ENCODE measurements around the gene ARHGAP21.

ARHGAP21 gene

GRCh38 chr10:24722131-24722675 lies 1.5 kb downstream of the ARHGAP21 start:
- no peak for DNase-seq

DNA sequence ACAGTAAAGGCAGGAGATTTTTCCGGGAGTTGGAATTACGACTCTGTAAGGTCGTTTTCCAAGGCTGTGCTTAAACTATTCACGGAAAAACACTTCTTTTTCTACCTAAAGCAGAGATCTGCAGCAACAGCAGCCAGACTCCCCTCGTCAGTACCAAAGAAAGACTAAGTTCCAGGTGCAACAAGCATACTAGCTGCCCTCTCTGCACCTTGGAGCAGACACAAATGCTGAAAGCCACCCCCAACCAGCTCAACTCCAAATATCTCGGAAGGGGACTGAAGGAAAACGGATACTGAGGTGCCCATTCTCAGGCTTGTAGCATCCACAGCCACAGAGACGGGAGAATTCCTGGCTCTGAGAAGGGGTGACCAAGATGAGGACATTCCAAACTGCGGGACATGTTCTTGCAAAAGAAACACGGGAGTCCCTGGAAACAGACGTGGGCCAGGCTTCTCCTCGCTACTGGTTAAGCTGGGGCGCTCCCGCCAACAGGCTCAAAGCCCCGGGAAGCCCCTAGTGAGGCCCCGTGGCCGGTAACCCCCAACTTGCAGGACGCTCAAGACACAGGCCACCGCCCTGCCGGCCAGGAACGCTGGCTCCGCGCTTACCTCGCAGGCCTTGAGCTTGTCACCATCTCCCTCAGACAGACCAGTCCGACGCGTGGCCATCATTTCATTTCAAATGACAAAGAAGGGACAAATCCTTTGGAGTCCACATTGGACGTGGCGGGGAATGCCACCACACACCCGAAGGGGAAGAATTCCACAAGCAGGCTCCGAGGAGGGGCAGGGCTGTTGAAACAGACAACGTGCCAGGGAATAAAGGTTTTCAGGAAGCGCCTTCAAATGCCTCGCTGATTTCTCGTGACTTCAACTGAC lies 2.2 kb downstream of the ARHGAP21 start:
- DNase-seq = no peak

GRCh38 chr10:24720096-24720495 lies 3.6 kb downstream of the ARHGAP21 start:
- DNase-seq = no peak

- DNase-seq = no peak
Observed at GRCh38 chr10:24718031-24718855, 5.4 kb downstream of the ARHGAP21 start.

GRCh38 chr10:24716295-24716694 lies 7.4 kb downstream of the ARHGAP21 start:
- no peak for DNase-seq

- DNase-seq = no peak
Observed at GRCh38 chr10:24715246-24715769, 8.4 kb downstream of the ARHGAP21 start.

GRCh38 chr10:24713086-24713485 lies 10.6 kb downstream of the ARHGAP21 start:
- no peak for DNase-seq

GRCh38 chr10:24711465-24711864 lies 12.2 kb downstream of the ARHGAP21 start:
- DNase-seq = no peak

GRCh38 chr10:24708081-24708480 lies 15.6 kb downstream of the ARHGAP21 start:
- no peak for DNase-seq

DNA sequence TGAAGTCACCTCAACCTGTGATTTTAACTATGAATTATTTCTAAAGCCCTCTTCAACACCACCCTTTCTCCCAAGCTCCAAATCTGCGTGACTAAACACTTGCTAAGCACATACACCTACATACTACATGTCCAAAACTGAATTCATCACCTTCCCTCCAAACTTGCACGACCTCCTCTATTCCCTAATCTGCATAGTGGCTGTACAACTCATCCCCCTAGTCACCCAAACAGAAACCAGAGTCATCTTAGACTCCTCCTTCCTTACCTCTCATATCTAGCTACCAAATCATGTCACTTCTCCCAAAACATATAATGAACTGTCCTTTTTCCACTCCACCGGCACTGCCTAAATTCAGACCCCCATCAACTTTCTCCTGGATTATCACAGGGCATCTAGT lies 16.2 kb downstream of the ARHGAP21 start:
- no peak for DNase-seq

- DNase-seq = no peak
Observed at GRCh38 chr10:24706479-24707118, 17.1 kb downstream of the ARHGAP21 start.

DNA sequence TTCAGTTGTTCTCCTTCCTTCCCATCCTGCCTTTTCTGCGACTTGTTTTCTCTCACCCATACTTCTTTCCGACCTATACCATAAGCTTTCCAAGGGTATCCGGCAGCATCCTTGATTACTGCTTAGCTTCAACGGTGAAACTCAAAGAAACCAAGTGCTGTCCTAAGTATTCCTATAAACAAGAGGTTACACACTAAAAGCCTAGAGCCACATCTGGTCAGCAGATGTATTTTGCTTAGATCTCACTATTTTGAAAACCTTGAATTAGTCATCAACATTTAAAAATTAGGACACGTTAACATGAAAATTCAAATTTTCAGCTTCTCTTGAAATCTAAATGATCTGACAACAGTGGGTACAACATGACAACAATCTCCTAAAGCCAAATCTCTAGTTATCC lies 20.0 kb downstream of the ARHGAP21 start:
- no peak for DNase-seq

DNA sequence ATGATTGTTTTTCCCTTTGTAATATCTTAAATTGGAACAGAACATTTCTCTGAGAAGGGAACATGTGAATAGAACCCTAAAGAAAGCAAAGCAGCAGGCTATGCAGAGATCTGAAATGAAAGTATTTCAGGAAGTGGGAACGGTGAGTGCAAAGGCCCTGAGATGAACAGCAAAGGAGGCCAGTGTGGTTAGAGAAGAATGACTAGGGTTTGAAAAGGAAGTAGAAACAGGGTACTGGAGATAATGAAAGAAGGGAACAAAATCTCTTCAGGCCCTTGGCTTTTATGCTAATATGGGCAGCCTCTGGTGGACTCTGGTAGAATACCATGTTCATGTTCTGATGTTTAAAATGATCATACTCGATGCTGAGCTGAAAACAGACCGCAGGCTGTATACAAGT lies 22.2 kb downstream of the ARHGAP21 start:
- no peak for DNase-seq

DNA sequence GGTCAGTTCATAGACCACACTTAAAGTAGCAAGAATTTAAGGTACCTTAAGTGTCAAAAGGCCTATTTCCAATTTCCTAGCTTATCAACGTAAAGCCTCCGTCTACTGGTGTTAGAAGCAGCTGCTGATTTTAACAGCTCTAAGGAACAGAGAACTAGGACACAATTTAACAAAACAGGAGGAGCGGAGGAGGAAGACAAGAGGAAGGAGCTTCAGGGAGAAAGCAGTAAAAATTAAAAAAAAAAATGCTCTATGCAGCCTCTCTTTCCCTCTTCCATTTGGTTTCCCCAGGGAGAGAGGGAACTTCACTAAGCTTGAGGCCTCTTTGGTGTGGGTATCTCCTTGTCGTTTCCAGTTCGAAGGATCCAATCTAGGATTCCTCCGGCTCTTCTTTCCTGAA lies 22.7 kb downstream of the ARHGAP21 start:
- no peak for DNase-seq

DNA sequence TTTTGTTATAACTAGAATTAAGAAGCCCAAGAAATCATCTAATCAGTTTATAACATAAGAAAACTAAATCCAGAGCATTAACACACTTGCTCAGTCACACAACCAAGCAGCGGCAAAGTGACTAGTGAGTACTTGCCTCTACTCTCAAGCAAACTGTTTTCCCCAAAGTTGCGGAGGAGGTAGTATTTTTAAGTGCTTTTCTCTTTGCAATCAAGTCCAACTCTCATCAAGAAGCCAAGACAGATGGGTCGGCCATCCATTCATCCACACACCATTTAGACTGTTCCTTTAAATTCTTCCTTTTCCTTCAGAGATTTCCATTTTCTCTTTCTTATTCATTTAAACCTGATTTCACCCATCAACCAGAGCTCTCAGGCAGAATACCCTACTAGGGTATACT lies 25.4 kb downstream of the ARHGAP21 start:
- no peak for DNase-seq

DNA sequence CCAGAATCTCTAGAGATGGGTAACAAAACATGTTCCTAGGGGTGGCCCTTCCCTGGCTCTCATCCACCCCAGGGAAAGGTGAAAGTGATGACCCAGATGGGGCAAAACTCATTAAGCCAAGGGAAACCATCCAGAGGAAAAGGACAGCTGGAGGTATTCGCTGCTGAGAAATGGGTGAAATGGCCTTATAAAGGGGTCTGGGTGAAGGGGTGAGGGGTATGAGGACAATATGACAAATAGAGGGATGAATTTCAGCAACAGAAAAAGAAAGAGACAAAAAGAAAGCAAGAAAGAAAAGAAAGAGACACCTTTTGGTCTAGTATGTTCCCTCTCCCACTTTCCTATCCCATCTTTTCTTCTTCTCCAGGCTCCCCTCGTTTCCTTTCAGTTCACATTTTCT lies 26.6 kb downstream of the ARHGAP21 start:
- DNase-seq = no peak

- DNase-seq = no peak
Observed at GRCh38 chr10:24695452-24695851, 28.2 kb downstream of the ARHGAP21 start.

- DNase-seq = no peak
Observed at GRCh38 chr10:24694086-24694485, 29.6 kb downstream of the ARHGAP21 start.

DNA sequence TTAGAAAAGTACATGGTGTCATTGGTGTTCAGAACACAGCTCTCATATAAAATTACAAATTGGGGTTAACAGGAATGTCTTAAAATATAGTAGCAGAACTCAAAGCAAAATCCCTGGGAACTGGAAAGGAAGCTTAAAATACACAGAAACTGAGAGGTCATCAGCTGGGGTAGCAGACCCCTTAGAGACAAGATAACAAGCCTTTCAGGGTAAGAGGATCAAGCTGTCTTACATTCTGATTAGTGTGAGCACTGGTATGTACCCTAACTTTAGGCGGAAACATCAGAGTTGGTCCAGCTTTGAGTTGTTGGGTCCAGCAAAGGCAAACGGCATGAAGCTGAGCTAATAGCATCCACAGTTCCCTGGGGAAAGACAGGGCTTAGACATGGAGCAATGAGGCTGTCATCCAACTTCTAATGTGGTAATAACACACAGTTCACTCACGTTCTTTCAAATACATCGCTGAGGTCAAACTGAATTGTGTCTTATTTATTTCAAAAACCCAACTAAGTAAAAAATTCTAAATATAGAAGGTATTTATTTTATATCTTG lies 32.6 kb downstream of the ARHGAP21 start:
- no peak for DNase-seq

- DNase-seq = no peak
Observed at GRCh38 chr10:24685958-24686540, 37.6 kb downstream of the ARHGAP21 start.

- DNase-seq = no peak
Observed at GRCh38 chr10:24683554-24683953, 40.1 kb downstream of the ARHGAP21 start.

- no peak for DNase-seq
Observed at GRCh38 chr10:24681572-24682088, 42.1 kb downstream of the ARHGAP21 start.
